Panc1 (cell line): Measurements from ENCODE around the gene AK8. TPM values are rescaled to one million over a fixed set of nuclear protein-coding genes. Genes with fewer than 3 reads are reported as not detected.

Experiments used
- ATAC-seq: fragments of 200-7000 bp; cut with Tn5 transposase; 2 replicates; pipeline ENCODE4 v1.9.1; 2020; ENCODE audit warnings: mild to moderate bottlenecking, moderate library complexity
- BruUV-seq: library from RNA; stranded (reverse); fragments of 400-500 nt; replicated peaks from 2 replicates; lab custom pipeline; 2021; lab: Mats Ljungman, UMichigan
- CTCF ChIA-PET: fragments of 300-600 bp; sonication (Branson Sonifier 250); formaldehyde crosslinking; loops from one replicate; lab custom pipeline; 2022; ENCODE audit warnings: antibody characterized with exemption; lab: Charles Lee
- POLR2A ChIA-PET: fragments of 300-600 bp; sonication (Branson Sonifier 250); formaldehyde crosslinking; loops from one replicate; lab custom pipeline; 2022; ENCODE audit warnings: antibody characterized with exemption; lab: Charles Lee
- DNase-seq: peaks from one replicate; pipeline ENCODE4 v3.0.0-alpha.2; 2010; ENCODE audit warnings: low read depth, low spot score
- H3K27ac ChIP-seq: 2 replicates; pipeline ENCODE4 v1.5.1; 2011; ENCODE audit warnings: mild to moderate bottlenecking, low read length, inconsistent platforms
- H3K27me3 ChIP-seq: fragments of 200-500 bp; sonication (Bioruptor generic); 2 replicates; pipeline ENCODE4 v1.6.0; 2014; ENCODE audit warnings: low read length, inconsistent platforms; ENCODE audit not compliant: control insufficient read depth, insufficient read depth
- H3K36me3 ChIP-seq: fragments of 200-500 bp; sonication (Bioruptor generic); 2 replicates; pipeline ENCODE4 v1.5.1; 2014; ENCODE audit warnings: inconsistent platforms, mild to moderate bottlenecking, low read length, moderate library complexity; ENCODE audit not compliant: control insufficient read depth, insufficient read depth
- H3K4me1 ChIP-seq: 2 replicates; pipeline ENCODE4 v1.5.1; 2011; ENCODE audit warnings: inconsistent platforms, mild to moderate bottlenecking, low read length, moderate library complexity; ENCODE audit not compliant: control insufficient read depth, insufficient read depth
- H3K4me3 ChIP-seq, 2 experiments: 2 replicates each; pipeline ENCODE4 v1.5.1; 2011 to 2012; ENCODE audit warnings: low read depth in 2 of 2, low read length in 2 of 2, mild to moderate bottlenecking in 2 of 2, inconsistent platforms in 1 of 2, moderate library complexity in 1 of 2
- H3K9me3 ChIP-seq: fragments of 200-500 bp; sonication (Bioruptor generic); 2 replicates; pipeline ENCODE4 v1.5.1; 2014; ENCODE audit warnings: low read depth, mild to moderate bottlenecking, inconsistent platforms, low read length, moderate library complexity; ENCODE audit not compliant: control insufficient read depth, insufficient read depth
- POLR2AphosphoS5 ChIP-seq: IDR thresholded peaks from 2 replicates; pipeline ENCODE4 v1.6.1; 2012; ENCODE audit warnings: mild to moderate bottlenecking, low read depth, low read length, moderate library complexity
- REST ChIP-seq, 2 experiments: IDR thresholded peaks; 2 replicates each; pipeline ENCODE4 v1.6.1; 2011 to 2012; ENCODE audit warnings: low read depth in 2 of 2, control low read depth in 1 of 2, low read length in 1 of 2, mild to moderate bottlenecking in 1 of 2, moderate library complexity in 1 of 2; ENCODE audit not compliant: insufficient read depth in 1 of 2
- SIN3A ChIP-seq: IDR thresholded peaks from 2 replicates; pipeline ENCODE4 v1.6.1; 2012; ENCODE audit warnings: low read depth, mild to moderate bottlenecking, low read length, moderate library complexity, borderline replicate concordance; ENCODE audit not compliant: insufficient read depth
- TCF7L2 ChIP-seq: IDR thresholded peaks from 2 replicates; pipeline ENCODE4 v1.6.1; 2011; ENCODE audit warnings: mild to moderate bottlenecking, low read depth, low read length, inconsistent platforms
- in situ Hi-C: cut with HindIII; loops from 2 replicates; pipeline ENCODE4 v1.10.0; 2016; ENCODE audit warnings: low sequenced_read_pairs, low pct_unique_long_range_greater_than_20kb
- intact Hi-C: fragments of 100-400 bp; cut with micrococcal nuclease; formaldehyde crosslinking; loops from one replicate; pipeline ENCODE4 v1.10.0; 2022; ENCODE audit not compliant: unreplicated experiment
- total RNA-seq: library from RNA; stranded (reverse); gene quantifications from one replicate; pipeline ENCODE4 v1.2.1, GENCODE V29; 2021; ENCODE audit not compliant: unreplicated experiment
- TF ChIP-seq, protein P1 (sequence below): fragments of 450-650 bp; IDR thresholded peaks from 2 replicates; pipeline ENCODE4 v1.5.1; 2017; ENCODE audit warnings: mild to moderate bottlenecking

Gene AK8
- total RNA-seq, 1 experiment from 2014 or later: 0.39 TPM

- no peak overlapping the region for H3K27ac ChIP-seq
- no peak for TF ChIP-seq REST (IDR thresholded peaks at IDR 0.05; ENCODE audit: insufficient read depth in 1 of 2, low read depth in 2 of 2, low read length in 1 of 2)
- TF ChIP-seq SIN3A: no peak
- TF ChIP-seq, protein P1, sequence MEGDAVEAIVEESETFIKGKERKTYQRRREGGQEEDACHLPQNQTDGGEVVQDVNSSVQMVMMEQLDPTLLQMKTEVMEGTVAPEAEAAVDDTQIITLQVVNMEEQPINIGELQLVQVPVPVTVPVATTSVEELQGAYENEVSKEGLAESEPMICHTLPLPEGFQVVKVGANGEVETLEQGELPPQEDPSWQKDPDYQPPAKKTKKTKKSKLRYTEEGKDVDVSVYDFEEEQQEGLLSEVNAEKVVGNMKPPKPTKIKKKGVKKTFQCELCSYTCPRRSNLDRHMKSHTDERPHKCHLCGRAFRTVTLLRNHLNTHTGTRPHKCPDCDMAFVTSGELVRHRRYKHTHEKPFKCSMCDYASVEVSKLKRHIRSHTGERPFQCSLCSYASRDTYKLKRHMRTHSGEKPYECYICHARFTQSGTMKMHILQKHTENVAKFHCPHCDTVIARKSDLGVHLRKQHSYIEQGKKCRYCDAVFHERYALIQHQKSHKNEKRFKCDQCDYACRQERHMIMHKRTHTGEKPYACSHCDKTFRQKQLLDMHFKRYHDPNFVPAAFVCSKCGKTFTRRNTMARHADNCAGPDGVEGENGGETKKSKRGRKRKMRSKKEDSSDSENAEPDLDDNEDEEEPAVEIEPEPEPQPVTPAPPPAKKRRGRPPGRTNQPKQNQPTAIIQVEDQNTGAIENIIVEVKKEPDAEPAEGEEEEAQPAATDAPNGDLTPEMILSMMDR: no peak
- TF ChIP-seq POLR2AphosphoS5: no peak
- TF ChIP-seq TCF7L2: no peak
- DNase-seq (no peak), ATAC-seq (no peak)
- POLR2A ChIA-PET: no interaction called here
- H3K4me3 ChIP-seq: no peak overlapping the region
- H3K4me1 ChIP-seq: peaks cover 6% of the 10 kb centered on the region
- BruUV-seq: no TSS peak
- in situ Hi-C loops (no loop called here), intact Hi-C loops (no loop called here)
- H3K27me3 ChIP-seq: no peaks in the 10 kb centered on the region
- H3K9me3 ChIP-seq: no peaks in the 10 kb centered on the region
- CTCF ChIA-PET: no interaction called here
- no peaks in the 10 kb centered on the region; the same call in 1 of the 2 replicates for H3K36me3 ChIP-seq
Measured at GRCh38 chr9:132876849-132877248, 1.2 kb downstream of the AK8 start.

DNA sequence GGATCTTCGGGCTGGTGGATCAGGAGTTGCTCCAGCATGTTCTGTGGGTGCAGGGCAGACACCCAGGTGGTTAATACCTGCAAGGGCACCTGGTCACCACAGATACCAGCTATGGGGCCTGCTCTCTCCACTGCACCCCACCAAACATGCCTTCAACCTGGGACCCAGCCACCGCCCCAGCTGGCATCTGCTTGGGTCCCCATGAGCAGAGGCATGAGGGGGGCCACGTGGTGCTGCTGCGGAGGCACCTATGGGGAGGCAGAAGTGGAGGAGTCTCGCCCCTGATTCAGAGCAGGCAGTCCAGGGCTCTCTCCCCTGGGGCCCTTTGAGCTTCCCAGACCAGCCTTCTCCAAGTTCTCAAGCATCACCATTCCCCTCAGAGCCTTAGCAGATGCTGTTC lies 2.9 kb downstream of the AK8 start:
- BruUV-seq: no TSS peak
- CTCF ChIA-PET: no interaction called here
- peaks cover 5% of the 10 kb centered on the region for H3K4me1 ChIP-seq
- no peaks in the 10 kb centered on the region for H3K27me3 ChIP-seq
- no peak overlapping the region for H3K4me3 ChIP-seq
- no peak overlapping the region for H3K27ac ChIP-seq
- in situ Hi-C loops (no loop called here), intact Hi-C loops (no loop called here)
- H3K9me3 ChIP-seq: no peaks in the 10 kb centered on the region
- DNase-seq: no peak
- ATAC-seq: no peak
- TF ChIP-seq REST (IDR thresholded peaks at IDR 0.05; ENCODE audit: insufficient read depth in 1 of 2, low read depth in 2 of 2, low read length in 1 of 2): no peak
- TF ChIP-seq, protein P1: no peak
- TF ChIP-seq SIN3A: no peak
- no peak for TF ChIP-seq POLR2AphosphoS5
- TF ChIP-seq TCF7L2: no peak
- H3K36me3 ChIP-seq: no peaks in the 10 kb centered on the region; the same call in 1 of the 2 replicates
- POLR2A ChIA-PET: no interaction called here
